Measurements from ENCODE around the gene B4GALT4. TPM values are rescaled to one million over a fixed set of nuclear protein-coding genes. Genes with fewer than 3 reads are reported as not detected.

The B4GALT4 gene, protein sequence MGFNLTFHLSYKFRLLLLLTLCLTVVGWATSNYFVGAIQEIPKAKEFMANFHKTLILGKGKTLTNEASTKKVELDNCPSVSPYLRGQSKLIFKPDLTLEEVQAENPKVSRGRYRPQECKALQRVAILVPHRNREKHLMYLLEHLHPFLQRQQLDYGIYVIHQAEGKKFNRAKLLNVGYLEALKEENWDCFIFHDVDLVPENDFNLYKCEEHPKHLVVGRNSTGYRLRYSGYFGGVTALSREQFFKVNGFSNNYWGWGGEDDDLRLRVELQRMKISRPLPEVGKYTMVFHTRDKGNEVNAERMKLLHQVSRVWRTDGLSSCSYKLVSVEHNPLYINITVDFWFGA
- 10.7 and 11.7 TPM in 2 replicates for total RNA-seq

DNA sequence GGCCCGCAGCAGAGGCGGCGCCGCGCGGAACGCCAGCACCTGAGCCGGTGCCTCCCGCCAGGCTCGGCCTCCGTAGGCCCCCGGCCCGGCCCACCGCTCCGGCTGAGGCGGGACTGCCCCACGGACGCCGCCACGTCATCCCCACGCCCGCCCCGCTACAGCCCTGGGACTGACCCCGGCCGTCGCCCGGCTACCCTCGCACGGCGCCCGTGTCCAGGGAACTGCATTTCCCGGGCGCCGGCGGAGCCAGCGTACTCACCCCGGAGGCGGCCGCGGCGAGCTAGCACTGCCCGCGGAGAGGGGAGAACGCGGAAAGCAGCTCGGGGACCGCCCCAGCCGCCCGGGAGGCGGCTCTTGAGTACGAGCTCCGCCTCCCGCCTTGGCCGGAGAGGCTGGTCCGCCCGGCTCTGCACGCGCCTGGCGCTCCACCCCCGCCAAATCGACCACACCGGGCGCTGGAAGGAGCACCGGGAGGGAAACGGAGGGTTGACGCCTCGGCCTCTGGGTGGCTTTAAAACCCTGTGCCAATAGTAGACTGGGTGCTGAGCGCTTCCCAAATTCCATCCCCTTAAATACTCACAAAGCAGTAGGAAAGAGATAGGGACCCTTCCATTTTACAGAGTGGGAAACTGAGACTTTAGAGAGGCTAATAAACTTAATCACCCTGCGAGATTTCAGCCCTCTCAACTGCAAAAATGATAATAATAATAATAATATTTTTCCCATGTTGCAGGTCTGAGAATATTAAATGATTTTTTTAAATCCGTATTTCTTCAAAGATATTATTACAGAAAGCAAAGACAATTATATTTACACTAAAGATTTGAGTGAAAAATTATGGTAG lies at the start of gene B4GALT4:
Gene B4GALT4 (minus strand): TSS at position 288 of the 844 bp plus-strand sequence. CDS start 10,779 bp downstream, outside the sequence.

DNA sequence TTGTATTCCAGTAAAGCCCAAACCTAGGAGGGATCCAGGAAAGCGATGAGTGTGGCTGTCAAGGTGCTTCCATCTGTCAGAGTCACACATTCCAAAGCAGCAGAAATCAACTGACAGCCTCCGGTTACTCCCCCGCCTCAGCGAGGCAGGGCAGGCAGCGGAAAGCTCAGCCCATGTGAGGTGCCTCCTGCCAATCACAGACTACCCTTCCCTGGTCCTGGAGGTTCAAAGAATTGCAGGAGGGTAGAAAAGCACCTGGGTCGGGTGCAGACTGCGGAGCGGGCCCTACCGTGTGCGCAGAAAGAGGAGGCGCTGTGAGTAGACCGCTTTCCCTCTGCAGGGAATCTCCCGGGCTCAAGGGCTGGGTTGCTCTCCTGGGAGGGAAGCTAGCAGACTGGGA lies 67.4 kb downstream of the B4GALT4 start, which contains the start of gene UPK1B:
Gene UPK1B (plus strand): TSS at position 274 of the 400 bp plus-strand sequence. CDS start 13,144 bp downstream, outside the sequence.

Other genes with a start within 250 kb of the B4GALT4 start
- gene IGSF11, start 206.0 kb downstream of the B4GALT4 start, total RNA-seq, result under 0.01 TPM in 1 of 2 replicates, not detected in the other
- gene TEX55, start 94.7 kb downstream of the B4GALT4 start, total RNA-seq, result not detected in 2 replicates
- gene UPK1B, start 67.3 kb downstream of the B4GALT4 start, total RNA-seq, result not detected in 2 replicates
- 1.8 and 6.5 TPM in 2 replicates for gene ARHGAP31, start 53.5 kb upstream of the B4GALT4 start, total RNA-seq
- gene TMEM39A, start 222.7 kb upstream of the B4GALT4 start, total RNA-seq, result 30.5 and 66.7 TPM in 2 replicates
- 15.1 and 16.9 TPM in 2 replicates for gene POGLUT1, start 228.1 kb upstream of the B4GALT4 start, total RNA-seq